CD4-positive, alpha-beta T cell treated with Interleukin-10 for 1 hour (primary cell): Measurements from ENCODE around the gene GALNT18.

Experiments used
- DNase-seq: peaks from one replicate; pipeline ENCODE4 v3.0.0-alpha.2; 2020

GALNT18 gene

GRCh38 chr11:11621573-11622339 is at the start of gene GALNT18:
Gene GALNT18 (minus strand): TSS chr11:11622005.
- peak; percentile 62 for DNase-seq

- no peak for DNase-seq
Observed at GRCh38 chr11:11670574-11670973, 48.8 kb upstream of the GALNT18 start.

DNA sequence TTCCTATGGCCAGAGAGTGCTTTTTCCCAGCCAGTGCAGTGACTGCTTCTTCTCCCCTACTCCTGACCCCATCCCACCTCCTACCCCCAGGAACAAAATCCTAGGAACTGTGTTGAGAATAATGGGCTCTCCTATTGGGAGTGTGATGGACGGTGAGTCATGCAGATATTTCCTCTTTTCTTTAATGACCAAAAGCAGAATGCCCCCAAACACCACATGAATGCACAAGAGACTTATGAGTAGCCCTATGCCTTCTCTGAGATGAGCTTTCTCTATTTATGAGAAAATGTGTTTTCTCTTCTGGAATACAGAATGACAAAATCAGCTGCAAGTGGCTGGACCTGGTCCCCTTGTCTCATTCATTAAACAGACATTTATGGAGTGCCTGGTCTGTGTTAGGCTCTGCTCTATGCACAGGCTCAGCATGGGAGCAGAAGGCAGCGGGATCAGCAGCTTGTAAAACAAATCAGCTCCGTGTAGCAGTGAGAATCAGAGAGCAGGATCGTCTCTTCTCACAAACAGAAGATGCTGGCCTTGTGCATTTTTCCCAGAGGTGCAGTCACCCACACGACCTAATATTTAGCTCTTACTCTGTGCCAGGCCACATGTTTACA is 47.5 kb upstream of the GALNT18 start:
- no peak for DNase-seq

GRCh38 chr11:11668781-11669180 is 47.0 kb upstream of the GALNT18 start:
- no peak for DNase-seq

DNA sequence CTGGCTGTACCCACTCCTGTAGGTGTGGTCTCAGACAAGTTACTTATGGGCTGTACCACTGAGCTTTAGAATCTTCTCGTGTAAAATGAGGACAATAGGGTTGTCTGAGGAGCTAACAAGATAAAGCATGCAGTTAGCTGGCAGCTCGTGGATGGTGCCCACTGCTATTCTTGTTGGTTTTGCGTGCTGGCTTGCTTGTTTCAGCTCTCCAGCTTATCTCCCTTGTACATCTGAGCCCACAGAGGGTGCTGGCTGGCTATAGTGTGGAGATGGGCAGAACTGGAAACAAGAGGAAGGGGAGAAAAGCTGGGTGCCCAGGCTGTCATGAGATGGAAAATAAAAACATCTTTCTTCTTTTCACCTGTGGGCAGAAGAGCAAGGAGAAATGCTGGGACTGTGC is 46.5 kb upstream of the GALNT18 start:
- no peak for DNase-seq

DNA sequence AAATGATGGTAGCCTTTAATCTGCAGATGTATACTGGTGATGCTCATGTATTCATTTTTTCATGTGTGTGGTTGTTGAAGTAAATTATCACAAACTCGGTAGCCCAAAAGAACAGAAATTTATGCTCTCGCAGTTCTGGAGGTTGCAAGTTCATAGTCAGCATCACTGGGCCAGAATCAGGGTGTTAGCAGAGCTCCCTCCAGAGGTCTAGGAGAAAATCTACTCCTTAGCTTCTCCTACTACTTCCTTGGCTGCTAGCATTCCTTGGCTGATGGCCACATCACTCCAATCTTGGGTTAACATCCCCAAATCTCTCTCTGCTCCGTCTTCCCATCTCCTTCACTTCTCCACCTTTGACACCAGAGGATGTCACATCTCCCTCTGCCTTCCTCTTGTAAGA is 45.3 kb upstream of the GALNT18 start:
- no peak for DNase-seq

DNA sequence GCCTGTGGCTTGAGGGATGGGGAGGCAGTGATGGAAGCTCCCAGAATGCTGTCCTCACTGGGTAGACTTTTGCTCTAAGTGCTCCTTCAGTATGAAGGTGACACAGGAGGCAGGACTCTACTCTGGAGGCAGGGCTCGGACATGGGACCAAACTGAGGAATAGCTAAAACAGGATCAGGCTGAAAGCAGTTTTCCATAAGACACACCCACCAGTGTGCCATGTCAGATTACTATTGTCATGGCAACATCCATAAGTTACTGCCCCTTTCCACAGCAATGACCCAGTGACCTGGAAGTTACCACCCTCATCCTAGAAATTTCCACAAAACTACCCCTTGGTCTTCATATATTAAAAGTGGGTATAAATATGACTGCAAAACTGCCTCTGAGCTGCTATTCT is 43.6 kb upstream of the GALNT18 start:
- DNase-seq = no peak

- no peak for DNase-seq
Observed at GRCh38 chr11:11663907-11664306, 42.1 kb upstream of the GALNT18 start.

DNA sequence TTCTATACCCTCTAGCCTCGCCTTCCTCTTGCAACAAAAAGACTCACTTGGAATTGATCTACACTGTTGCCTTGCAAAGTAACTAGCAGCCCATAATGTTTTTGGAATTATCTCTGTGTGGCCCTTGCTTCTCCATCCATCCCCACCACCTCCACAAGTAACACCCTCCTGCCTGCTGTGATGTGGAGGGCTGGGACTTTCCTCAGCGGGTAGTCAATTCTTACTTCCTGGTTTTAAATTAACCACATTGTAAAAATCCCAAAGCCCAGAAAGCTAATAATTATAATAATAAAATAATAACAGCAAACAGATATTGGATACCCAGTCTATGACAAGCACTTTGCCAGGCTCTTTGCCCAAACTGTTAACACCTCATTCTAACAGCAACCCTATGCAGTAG is 40.8 kb upstream of the GALNT18 start:
- DNase-seq = no peak

DNA sequence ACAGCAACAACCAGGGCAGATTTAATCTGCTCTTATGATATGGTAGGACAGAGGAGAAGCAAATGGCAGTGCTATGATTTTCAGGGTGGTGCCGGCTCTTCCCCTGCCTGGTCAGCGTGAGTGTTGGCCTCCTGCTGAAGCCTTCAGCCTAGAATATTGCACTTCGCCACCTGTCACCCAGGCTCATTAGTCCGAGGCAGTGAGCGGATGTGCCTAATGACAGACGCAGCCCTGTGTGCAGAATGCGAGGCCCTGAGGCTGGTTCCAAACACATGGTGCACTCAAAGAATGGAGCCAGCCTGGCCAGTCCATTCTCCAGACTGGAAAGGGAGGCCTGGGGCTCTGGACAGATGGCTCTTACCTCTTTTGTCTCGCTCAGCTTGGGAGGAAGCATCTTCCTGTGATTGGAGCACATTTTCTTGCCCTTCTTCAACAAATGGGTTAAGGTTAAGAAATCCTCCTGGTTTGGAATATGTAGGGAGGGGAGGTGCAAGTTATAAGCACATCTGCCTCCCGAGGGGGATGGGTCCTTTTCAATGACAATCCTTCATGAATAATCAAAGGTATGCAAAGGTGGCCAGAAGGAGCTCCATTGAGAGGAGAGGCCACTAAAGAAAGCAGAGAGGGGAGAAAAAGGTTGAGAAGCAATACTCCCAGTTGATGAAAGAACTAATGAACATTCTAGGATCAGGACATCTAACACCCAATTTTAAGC is 39.7 kb upstream of the GALNT18 start:
- DNase-seq = no peak

GRCh38 chr11:11660363-11660740 is 38.5 kb upstream of the GALNT18 start:
- no peak for DNase-seq

DNA sequence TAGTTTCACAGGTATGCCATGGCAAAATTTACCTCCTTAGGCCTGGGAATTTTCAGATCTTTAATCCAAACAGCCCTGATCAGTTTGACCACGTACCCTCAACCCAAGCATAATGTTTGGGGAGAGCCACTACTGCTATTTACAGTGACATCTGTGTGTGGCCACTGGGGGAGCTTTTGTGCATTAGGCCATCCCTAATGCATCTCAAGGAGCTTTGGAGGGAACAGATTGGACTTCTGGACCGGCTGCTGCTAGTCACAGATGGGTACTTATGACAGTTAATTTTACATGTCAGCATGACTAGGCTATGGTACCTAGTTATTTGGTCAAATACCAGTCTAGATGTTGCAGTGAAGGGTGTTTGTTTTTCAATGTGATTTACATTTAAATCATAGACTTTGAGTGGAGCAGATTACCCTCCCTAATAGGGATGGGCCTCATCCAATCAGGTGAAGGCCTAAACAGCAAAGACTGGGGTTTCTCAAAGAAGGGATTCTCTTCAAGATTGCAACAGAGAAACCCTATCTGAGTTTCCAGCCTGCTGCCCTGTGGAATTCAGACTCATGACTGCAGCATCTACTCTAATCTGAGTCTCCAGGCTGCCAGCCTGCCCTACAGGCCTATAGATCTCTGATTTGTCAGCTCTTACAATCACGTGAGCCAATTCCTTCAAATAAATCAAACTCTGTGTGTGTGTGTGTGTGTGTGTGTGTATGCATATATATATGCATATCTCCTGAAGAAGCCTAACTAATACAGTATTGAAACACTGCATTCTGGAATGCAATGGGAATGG is 38.0 kb upstream of the GALNT18 start:
- no peak for DNase-seq

DNA sequence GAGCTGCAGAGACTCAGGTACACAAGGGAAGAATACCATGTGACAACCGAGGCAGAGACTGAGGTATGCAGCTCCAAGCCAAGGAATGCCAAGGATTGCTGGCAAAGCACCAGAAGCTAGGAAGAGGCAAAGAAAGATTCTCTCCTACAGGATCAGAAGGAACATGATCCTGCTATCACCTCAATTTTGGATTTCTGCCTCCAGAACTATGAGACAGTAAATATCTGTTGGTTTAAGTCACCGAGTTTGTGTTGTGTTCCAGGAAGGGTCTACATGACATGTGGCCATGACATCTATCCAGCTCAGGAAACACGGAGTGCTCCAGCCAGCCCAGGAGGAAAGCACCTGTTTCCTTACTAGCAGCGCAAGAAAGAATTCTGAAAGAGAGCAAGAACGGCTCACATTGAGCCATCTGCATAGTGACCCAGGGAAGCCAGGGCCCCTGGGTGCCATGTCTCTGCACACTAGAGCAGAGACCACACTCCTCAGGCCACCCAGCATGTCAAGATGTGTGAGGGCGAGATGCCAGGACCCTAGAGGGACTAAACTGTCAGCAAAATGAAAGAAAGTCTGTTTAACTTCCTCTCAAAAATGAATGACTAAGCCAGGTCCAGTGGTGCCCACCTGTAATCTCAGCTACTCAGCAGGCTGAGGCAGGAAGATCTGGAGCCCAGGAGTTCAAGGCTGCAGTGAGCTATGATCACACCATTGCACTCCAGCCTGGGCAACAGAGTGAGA is 35.6 kb upstream of the GALNT18 start:
- no peak for DNase-seq

- DNase-seq = no peak
Observed at GRCh38 chr11:11641581-11641980, 19.8 kb upstream of the GALNT18 start.

DNA sequence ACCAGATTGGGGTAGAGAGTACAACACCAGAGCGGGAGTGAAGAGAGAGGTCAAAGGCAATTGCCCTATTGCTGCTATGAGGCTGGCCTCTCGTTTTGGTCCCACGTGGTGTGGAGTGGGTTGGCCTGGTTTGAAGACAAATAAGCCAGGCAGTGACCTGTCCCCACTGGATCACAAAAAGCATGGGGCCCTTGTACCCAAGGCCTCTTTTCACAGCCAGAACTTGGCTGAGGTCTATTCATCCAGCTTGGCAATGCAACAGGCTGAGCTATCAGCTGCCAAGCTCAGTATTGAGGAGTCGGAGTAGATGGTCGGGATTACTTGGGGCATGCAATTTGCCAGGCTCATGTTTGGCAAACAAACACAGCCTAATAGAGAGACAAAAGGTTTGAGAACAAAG is 19.2 kb upstream of the GALNT18 start:
- no peak for DNase-seq

DNA sequence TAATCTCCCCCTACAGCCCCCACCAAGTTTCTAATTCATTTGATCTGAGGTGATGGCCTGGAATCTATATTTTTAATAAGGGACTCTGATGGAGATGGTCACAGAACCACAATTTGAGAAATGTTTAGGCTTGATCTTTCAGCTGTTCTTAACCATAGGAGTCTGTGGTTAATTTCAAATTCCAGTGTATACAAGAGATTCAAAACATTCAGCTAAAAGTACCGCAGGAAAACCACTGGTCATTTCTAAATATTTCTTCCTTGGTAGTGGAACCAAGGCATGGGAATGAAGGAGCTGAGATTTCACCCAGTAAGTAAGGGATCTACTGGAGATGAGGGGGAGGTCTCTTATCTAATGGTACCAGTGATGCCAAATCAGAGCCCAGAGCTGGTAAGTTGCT is 18.3 kb upstream of the GALNT18 start:
- DNase-seq = no peak

GRCh38 chr11:11636671-11637070 is 14.9 kb upstream of the GALNT18 start:
- no peak for DNase-seq

DNA sequence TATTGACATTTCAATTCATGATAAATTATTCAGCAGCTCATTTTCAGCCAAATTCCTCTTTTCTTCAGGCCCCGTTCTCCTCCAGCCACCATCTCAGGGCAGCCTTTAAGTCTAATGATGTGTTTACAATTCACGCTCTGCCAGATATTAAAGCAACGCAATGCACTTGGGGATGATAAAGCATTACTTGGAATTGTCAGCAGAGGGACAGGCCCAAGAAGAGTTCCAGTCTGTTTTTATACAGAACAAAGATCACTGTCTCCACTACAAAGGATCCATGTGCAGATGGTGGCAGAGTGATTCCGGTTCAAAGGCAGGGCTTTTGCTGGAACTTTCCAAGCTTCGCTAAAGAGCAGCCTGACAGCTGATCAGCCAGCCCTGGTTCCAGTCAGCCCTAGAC is 13.6 kb upstream of the GALNT18 start:
- DNase-seq = no peak

DNA sequence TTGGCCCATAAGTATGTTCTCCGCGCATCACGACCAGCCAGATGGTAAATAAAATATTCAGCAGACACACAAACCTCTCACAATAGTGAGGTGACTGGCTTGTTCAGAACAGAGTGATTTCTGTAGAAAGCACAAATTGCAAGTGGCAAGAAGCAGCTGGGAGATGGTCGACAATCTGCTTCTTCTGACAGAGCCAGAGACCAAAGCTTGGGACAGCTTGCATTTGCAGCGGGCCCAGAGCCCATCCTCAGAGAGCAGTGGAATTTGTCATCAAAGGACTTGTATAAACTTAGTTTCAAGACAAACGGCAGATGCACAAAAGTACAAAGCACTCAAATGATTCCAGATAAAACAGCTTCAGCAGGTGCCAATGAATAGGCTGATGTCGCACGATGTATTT is 7.6 kb upstream of the GALNT18 start:
- DNase-seq = no peak

GRCh38 chr11:11628651-11629050 is 6.8 kb upstream of the GALNT18 start:
- DNase-seq = no peak

- DNase-seq = no peak
Observed at GRCh38 chr11:11626128-11626527, 4.3 kb upstream of the GALNT18 start.

DNA sequence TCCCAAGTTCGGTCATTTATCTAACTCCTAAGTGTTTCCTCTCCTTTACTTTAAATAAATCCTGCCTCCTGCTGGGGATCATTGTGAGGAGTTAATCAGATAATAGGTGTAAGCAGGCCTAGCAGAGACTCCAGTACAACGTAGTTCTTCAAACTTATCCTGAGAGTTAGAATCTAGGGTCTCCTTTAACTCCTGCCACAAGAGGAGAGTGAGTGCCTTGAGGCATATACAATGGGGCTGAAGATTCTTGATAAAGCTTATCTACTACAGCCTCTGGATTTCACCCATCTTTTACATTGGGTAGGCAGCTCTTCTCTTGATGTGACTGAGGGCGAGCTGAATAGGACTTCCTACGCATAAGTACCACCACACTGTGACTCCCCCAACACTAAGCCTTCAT is 3.1 kb upstream of the GALNT18 start:
- DNase-seq = no peak

DNA sequence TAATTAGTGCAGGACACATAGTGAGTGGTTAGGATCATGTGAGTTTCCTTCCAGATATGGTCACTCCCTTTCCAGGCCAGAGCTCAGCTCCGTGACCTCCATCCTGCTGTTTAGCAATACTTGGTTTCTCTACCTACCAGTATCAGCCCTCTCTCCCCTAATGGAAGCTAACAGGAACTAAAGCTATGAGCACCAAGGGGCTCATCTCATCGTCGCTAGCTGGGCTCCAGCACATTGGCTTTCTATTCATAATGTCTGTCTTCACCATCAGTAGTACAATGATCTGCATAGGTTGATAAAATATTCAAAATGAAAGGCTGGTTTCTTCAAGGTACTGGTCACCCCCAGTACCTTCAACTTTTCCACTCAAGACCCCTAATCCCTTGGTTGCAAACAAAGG is 2.4 kb upstream of the GALNT18 start:
- DNase-seq = no peak
